ENCODE measurements around the gene ANKRD44. TPM values are rescaled to one million over a fixed set of nuclear protein-coding genes. Genes with fewer than 3 reads are reported as not detected.

The ANKRD44 gene
- total and polyA plus RNA-seq, 2 of the 8 experiments (the other 6 are each of a cell fraction or from before 2014, with no cell fraction given) = 1.2 to 1.3 TPM

DNA sequence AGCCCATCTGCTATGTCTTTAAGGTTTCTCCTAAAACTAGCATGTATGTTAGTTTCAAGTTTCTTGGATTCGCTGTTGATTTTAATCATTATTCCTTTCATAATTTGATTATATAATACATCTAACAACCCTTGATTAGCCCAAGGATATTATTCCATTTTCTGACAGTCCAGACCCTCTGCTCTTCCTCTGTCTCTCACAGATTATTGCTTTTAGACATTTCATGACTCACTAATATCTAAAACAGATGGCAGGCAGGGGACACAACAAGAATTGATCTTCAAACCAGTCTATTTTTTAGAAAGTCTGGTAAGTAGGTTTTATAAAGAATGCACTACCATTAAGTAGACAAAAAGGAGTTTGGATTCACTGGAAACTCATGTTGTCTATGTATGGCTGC, 162.2 kb downstream of the ANKRD44 start (continued):
- TF ChIP-seq SIX5 (IDR thresholded peaks at IDR 0.05; ENCODE audit: low read depth, low read length) (no peak), POLR2AphosphoS5 (IDR thresholded peaks at IDR 0.05; ENCODE audit: low read depth, low read length) (no peak)
- TF ChIP-seq, protein P1, sequence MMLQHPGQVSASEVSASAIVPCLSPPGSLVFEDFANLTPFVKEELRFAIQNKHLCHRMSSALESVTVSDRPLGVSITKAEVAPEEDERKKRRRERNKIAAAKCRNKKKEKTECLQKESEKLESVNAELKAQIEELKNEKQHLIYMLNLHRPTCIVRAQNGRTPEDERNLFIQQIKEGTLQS (IDR thresholded peaks at IDR 0.05; ENCODE audit: insufficient read depth, low read depth, low read length) = no peak

Data from H1 (cell line).